MCF 10A (cell line): ENCODE data around the gene RPL27. TPM values are rescaled to one million over a fixed set of nuclear protein-coding genes. Genes with fewer than 3 reads are reported as not detected.
A peak's percentile ranks its signal among the peaks of the same experiment; 100 is the strongest.

ENCODE experiments used
- BruUV-seq: library from RNA; stranded (reverse); fragments of 400-500 nt; replicated peaks from 2 replicates; lab custom pipeline; 2021; lab: Mats Ljungman, UMichigan
- CTCF ChIA-PET: fragments of 300-600 bp; sonication (Branson Sonifier 250); formaldehyde crosslinking; extraction: SDS; loops from one replicate; lab custom pipeline; 2021; ENCODE audit warnings: antibody characterized with exemption, inconsistent platforms; lab: Yijun Ruan, JAX
- POLR2A ChIA-PET: fragments of 300-600, 350-650 bp; sonication (Branson Sonifier 250); formaldehyde crosslinking; extraction: SDS; loops from one replicate; lab custom pipeline; 2020; ENCODE audit warnings: antibody characterized with exemption, inconsistent platforms; lab: Yijun Ruan, JAX
- DNase-seq: peaks from one replicate; pipeline ENCODE4 v3.0.0-alpha.2; 2018; ENCODE audit not compliant: unreplicated experiment
- H3K27ac Mint-ChIP-seq: one replicate; pipeline ENCODE4 v1.8.0; 2022; ENCODE audit warnings: mild to moderate bottlenecking, low read depth, mixed read lengths; ENCODE audit not compliant: unreplicated experiment
- H3K27me3 Mint-ChIP-seq: one replicate; pipeline ENCODE4 v1.8.0; 2022; ENCODE audit warnings: mixed read lengths; ENCODE audit not compliant: insufficient read depth, unreplicated experiment
- H3K36me3 Mint-ChIP-seq: one replicate; pipeline ENCODE4 v1.8.0; 2022; ENCODE audit warnings: mild to moderate bottlenecking, moderate library complexity, mixed read lengths; ENCODE audit not compliant: insufficient read depth, unreplicated experiment
- H3K4me1 Mint-ChIP-seq: one replicate; pipeline ENCODE4 v1.8.0; 2022; ENCODE audit warnings: mixed read lengths; ENCODE audit not compliant: insufficient read depth, unreplicated experiment
- H3K4me3 Mint-ChIP-seq: one replicate; pipeline ENCODE4 v1.8.0; 2022; ENCODE audit warnings: mild to moderate bottlenecking, moderate library complexity, mixed read lengths; ENCODE audit not compliant: unreplicated experiment
- H3K9me3 Mint-ChIP-seq: one replicate; pipeline ENCODE4 v1.8.0; 2022; ENCODE audit warnings: mixed read lengths; ENCODE audit not compliant: unreplicated experiment
- intact Hi-C: fragments of 100-400 bp; cut with micrococcal nuclease; formaldehyde crosslinking; loops from 2 replicates; pipeline ENCODE4 v1.14.1; 2022
- total RNA-seq: library from RNA; stranded (reverse); gene quantifications from 2 replicates; pipeline ENCODE4 v1.2.3, GENCODE V29; 2022
- TF ChIP-seq, protein P1 (sequence below): fragments of 200-600 bp; IDR thresholded peaks from one replicate; pipeline ENCODE4 v1.8.0; 2022; ENCODE audit warnings: antibody characterized with exemption, mild to moderate bottlenecking; ENCODE audit not compliant: unreplicated experiment

RPL27 gene
- total RNA-seq, 1 experiment from 2014 or later: 1,226 TPM

DNA sequence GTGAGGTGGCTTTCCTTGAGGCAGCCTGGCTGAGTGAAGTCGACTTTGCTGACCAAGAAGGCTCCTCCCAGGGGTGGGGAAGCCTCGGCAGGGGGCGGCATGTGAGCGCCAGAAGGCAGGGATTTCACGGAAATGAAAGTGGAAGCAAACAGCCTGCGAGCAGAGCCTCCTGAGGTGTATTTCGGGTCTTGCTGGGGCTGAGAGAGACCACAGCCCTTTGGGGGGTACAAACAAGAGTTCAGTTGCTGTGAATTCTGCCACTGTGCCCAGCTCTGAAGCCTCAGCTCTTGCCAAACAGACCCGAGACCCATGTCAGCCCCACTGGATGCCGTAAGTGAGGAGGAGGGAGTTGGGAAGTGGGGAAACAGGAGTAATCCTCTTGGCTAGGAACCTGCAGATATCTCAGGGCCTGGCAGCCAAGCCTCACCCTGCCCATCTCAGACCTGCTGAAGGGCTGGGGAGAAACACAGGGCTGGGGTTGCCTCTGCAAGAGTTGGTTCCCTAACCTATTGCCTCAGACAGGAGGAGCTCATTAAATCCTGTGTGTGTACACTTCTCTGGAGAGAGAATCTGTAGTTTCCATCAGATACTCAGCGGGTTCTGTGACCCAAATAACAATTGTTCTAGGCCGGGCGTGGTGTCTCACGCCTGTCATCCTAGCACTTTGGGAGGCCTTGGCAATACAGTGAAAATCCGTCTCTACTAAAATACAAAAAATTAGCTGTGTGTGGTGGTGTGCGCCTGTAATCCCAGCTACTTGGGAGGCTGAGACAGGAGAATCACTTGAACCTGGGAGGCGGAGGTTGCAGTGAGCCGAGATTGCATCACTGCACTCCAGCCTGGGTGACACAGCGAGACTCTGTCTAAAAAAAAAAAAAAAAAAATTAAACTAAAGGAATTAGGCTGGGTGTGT lies 8.7 kb downstream of the RPL27 start, which contains the start of gene IFI35:
Gene IFI35 (plus strand): TSS at position 146 of the 913 bp plus-strand sequence. CDS start 164 bp downstream, at position 310.
- ChIA-PET POLR2A (interaction anchor here (0.6 to 3.4 kb wide), 12 partner anchors 9 to 412 kb away, joined by 3 to 37 read pairs (median 4); partner anchors contain the start of genes BECN1, NBR1, RND2 and RPL27), CTCF (interaction anchor here (1.0 kb wide), 1 partner anchor 12 kb away, joined by 3 read pairs; no protein-coding TSS in a partner anchor)
- H3K4me1 Mint-ChIP-seq: peaks cover 11% of the 10 kb centered on the region
- peaks cover 34% of the 10 kb centered on the region for H3K36me3 Mint-ChIP-seq
- BruUV-seq: no TSS peak
- TF ChIP-seq, protein P1, sequence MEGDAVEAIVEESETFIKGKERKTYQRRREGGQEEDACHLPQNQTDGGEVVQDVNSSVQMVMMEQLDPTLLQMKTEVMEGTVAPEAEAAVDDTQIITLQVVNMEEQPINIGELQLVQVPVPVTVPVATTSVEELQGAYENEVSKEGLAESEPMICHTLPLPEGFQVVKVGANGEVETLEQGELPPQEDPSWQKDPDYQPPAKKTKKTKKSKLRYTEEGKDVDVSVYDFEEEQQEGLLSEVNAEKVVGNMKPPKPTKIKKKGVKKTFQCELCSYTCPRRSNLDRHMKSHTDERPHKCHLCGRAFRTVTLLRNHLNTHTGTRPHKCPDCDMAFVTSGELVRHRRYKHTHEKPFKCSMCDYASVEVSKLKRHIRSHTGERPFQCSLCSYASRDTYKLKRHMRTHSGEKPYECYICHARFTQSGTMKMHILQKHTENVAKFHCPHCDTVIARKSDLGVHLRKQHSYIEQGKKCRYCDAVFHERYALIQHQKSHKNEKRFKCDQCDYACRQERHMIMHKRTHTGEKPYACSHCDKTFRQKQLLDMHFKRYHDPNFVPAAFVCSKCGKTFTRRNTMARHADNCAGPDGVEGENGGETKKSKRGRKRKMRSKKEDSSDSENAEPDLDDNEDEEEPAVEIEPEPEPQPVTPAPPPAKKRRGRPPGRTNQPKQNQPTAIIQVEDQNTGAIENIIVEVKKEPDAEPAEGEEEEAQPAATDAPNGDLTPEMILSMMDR: no peak
- H3K9me3 Mint-ChIP-seq: no peaks in the 10 kb centered on the region
- H3K27ac Mint-ChIP-seq: peak within 1 kb of the TSS; percentile 98
- peak within 1 kb of the TSS; percentile 96 for H3K4me3 Mint-ChIP-seq
- DNase-seq: peak; percentile 86
- no peaks in the 10 kb centered on the region for H3K27me3 Mint-ChIP-seq
- intact Hi-C loops: loop anchor here (5.0 kb wide), 1 partner anchor 165 kb away; the partner anchor contains the start of gene NBR1

DNA sequence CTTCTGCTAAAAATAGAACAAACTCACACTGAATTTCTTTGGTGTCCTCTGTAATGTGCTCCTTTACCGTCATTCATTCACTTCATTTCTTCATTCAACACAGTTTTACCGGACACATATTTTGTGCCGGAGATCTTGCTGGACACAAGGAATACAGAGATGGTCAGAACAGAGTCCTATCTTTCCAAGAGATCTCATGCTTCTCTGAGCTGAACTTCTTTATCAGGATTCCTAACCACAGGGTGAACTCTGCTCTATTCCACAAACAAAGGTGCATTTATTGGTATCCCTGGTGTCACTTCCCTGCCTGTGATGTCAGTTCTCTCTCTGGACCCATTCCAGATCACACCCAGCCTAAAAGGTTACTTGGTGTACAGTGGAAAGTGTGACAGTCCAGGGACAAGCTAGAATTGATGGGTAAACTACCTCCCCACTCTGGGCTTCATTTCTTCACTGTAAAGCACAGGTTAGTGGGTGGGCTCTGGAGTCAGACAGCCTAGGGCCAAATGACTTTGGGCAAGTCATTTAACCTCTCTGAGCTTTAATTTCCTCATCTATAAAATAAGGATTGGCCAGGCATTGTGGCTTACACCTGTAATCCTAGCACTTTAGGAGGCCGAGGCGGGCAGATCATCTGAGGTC lies 12.6 kb downstream of the RPL27 start:
- H3K36me3 Mint-ChIP-seq: peaks cover 22% of the 10 kb centered on the region
- intact Hi-C loops: no loop called here
- TF ChIP-seq, protein P1: no peak
- H3K27ac Mint-ChIP-seq: no peak overlapping the region
- no peak for DNase-seq
- H3K9me3 Mint-ChIP-seq: no peaks in the 10 kb centered on the region
- POLR2A ChIA-PET: interaction anchor here (0.7 to 4.1 kb wide), 4 partner anchors 10 to 574 kb away, joined by 3 to 25 read pairs (median 10); partner anchors contain the start of genes RPL27 and VAT1
- BruUV-seq: no TSS peak
- CTCF ChIA-PET: interaction anchor here (0.6 kb wide), 1 partner anchor 13 kb away, joined by 4 read pairs; no protein-coding TSS in a partner anchor
- H3K4me3 Mint-ChIP-seq: no peak overlapping the region
- H3K4me1 Mint-ChIP-seq: peaks cover 6% of the 10 kb centered on the region
- H3K27me3 Mint-ChIP-seq: no peaks in the 10 kb centered on the region

DNA sequence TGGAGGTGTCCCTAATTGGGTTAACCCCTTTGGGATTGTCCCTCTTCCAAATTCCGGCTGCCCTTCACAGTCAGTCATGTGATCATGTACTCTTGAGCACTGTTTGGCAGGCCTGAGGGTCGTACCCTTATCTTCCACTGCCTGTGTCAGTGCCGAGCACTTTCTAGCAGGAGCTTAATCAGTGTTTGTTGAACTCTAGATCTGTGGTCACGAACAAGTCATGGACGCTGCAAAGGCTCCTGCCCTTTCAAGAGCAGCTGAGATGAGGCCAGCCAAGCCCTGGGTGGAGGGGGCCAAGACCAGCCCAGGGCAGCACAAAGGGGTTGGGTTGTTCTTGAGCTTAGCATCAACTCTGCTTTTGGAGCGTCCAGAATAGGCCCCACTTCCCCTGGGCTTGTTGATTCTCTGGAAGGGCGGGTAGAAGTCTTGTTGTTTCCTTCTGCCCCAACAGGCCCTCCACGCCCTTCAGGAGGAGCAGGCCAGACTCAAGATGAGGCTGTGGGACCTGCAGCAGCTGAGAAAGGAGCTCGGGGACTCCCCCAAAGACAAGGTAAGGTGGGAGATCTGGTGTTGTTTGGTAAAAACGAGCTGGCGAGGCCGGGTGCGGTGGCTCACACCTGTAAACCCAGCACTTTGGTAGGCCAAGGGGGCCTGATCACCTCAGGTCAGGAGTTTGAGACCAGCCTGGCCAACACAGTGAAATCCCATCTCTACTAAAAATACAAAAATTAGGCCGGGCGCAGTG lies 13.7 kb downstream of the RPL27 start:
- CTCF ChIA-PET: interaction anchor here (0.6 kb wide), 1 partner anchor 116 kb away, joined by 3 read pairs; no protein-coding TSS in a partner anchor
- TF ChIP-seq, protein P1: no peak
- no peak overlapping the region for H3K4me3 Mint-ChIP-seq
- H3K27ac Mint-ChIP-seq: no peak overlapping the region
- POLR2A ChIA-PET: interaction anchor here (1.5 to 4.1 kb wide), 4 partner anchors 10 to 13 kb away, joined by 5 to 25 read pairs (median 10); partner anchors contain the start of genes RPL27 and VAT1
- H3K9me3 Mint-ChIP-seq: no peaks in the 10 kb centered on the region
- DNase-seq: no peak
- peaks cover 6% of the 10 kb centered on the region for H3K4me1 Mint-ChIP-seq
- no TSS peak for BruUV-seq
- peaks cover 31% of the 10 kb centered on the region for H3K36me3 Mint-ChIP-seq
- no peaks in the 10 kb centered on the region for H3K27me3 Mint-ChIP-seq
- intact Hi-C loops: no loop called here
